GM19193 (cell line): Measurements from ENCODE around the gene RNF114.

ENCODE experiments used
- POLR2A ChIP-seq: IDR thresholded peaks from 4 replicates; pipeline ENCODE4 v1.6.1; 2011; ENCODE audit not compliant: insufficient read depth, insufficient read length; ENCODE audit errors: extremely low read depth

Gene RNF114, protein sequence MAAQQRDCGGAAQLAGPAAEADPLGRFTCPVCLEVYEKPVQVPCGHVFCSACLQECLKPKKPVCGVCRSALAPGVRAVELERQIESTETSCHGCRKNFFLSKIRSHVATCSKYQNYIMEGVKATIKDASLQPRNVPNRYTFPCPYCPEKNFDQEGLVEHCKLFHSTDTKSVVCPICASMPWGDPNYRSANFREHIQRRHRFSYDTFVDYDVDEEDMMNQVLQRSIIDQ

DNA sequence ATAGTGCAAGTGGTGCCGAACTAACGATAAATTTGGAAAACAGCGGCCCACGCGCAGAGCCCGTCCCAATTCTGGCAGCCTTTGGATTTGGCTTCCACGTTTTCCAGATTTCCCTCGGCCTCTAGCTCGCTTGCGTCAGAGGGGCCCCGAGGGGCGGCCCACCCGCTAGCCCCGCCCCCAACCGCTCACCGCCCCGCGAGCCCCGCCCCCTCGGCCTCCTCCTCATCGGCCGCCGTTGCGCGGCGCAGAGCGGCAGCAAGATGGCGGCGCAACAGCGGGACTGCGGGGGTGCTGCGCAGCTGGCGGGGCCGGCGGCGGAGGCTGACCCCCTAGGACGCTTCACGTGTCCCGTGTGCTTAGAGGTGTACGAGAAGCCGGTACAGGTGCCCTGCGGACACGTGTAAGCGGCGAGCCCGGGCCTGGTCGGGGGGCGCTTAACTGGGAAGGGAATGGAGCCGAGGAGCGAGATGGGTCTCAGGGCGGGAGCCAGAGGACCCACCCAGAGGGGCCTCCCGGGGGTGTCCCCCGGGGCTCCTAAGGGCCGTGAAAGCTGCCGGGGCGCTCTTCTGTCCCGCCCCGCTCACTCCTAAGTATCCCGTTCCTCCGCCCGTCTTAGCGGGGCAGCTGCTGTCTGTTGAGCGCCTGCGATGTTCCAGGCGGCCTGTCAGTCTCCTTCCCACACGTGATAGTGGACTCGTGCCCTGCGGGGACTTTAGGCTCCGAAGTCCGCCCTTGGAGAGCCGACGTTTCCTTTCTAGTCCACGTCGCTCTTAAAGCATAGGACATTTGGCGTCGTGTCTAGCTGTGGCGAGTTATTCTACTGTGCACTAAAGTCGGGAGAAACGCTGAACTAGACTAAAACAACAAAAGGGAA lies at the start of gene RNF114:
Gene RNF114, plus strand, starts transcription at position 245 of the 874 bp plus-strand sequence. Its CDS starts 16 bp downstream, at position 261.
- peak; percentile 87 for TF ChIP-seq POLR2A

DNA sequence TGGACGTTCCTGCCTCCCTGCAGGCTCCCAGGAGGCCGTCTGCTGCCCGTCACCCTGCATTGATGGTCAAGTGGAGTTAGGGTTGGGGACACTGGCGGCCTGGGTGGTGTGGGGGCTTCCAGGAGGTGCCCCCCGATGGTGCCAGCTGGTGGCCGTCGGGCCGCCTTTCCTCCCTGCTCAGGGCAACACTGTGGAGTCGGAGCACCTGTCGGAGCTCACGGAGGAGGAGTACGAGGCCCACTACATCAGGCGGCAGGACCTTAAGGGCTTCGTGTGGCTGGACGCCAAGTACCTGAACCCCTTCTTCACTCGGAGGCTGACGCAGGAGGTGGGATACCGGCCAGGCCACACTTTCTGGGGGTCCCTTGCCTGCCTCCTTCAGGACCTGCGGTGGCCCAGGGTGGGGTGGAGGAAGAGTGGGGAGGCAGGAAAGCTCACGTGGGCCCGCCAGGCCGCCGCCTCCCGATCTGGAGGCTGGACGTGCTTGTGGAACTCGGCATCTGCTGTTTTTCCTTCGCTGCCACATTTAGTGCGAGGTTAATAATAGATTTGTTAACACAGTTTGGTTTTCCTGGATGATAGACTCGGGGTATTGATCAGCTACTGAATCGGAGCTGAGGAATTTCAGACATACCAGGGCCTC lies 49.5 kb upstream of the RNF114 start:
- TF ChIP-seq POLR2A: no peak

DNA sequence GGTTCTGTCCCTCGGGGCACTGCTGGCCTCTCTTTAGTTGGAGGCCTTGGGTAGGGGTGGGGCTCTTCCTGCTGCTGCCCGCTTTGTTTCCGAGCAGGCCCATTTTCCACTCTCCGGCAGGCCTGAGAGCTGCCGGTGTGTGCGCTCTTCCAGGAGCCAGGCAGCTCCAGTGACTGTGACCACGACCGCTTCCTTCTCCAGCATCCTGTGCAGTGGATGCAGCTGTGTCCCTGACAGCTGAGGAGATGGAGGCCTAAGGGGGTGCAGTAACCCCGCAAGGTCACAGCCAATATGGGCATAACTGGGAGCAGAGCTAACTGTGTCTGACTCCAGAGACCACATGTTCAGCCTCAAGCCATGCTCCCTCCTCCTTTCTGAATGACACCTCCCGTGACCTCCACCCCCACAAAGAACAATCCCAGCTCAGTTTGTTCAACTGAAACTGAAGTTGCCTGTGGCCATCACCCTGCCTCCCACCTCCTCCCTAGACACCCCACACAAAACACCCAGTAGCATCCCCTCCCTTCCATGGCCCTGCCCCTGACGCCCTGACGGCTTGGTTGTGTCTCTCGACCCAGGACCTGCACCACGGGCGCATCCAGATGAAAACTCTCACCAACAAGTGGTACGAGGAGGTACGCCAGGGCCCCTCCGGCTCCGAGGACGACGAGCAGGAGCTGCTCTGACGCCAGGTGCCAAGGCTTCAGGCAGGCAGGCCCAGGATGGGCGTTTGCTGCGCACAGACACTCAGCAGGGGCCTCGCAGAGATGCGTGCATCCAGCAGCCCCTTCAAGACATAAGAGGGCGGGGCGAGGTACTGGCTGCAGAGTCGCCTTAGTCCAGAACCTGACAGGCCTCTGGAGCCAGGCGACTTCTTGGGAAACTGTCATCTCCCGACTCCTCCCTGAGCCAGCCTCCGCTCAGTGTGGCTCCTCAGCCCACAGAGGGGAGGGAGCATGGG lies 48.7 kb upstream of the RNF114 start:
- TF ChIP-seq POLR2A: no peak

DNA sequence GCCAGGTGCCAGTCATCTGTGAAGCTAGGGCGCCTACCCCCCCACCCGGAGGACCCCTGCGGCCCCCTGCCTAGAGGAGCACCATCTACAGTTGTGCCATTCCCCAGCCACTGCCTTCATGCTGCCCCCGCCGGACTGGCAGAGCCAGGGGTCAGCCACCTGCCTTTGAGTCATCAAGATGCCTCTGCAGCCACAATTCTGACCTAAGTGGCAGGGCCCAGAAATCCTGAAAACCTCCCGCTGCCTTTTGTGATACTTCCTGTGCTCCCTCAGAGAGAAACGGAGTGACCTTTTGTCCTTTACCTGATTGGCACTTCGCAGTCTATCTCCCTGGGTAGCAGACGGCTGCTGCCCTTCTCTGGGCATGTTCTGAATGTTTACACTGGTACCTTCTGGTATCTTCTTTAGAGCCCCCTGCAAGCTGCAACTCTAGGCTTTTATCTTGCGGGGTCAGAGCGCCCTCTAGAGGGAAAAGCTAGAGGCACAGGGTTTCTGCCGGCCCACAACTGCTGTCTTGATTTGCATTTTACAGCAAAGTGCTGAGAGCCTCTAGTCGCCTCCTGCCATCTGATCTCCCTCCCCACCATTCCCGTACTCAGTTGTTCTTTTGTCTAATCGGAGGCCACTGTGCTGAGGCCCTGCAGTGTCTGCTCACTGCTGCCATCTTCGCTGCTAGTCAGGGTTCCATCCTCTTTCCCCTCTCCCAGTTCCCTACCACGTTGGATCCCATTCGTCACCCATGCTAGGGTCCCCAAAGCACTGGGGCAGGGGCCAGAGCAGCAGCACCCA lies 47.8 kb upstream of the RNF114 start:
- TF ChIP-seq POLR2A: no peak

DNA sequence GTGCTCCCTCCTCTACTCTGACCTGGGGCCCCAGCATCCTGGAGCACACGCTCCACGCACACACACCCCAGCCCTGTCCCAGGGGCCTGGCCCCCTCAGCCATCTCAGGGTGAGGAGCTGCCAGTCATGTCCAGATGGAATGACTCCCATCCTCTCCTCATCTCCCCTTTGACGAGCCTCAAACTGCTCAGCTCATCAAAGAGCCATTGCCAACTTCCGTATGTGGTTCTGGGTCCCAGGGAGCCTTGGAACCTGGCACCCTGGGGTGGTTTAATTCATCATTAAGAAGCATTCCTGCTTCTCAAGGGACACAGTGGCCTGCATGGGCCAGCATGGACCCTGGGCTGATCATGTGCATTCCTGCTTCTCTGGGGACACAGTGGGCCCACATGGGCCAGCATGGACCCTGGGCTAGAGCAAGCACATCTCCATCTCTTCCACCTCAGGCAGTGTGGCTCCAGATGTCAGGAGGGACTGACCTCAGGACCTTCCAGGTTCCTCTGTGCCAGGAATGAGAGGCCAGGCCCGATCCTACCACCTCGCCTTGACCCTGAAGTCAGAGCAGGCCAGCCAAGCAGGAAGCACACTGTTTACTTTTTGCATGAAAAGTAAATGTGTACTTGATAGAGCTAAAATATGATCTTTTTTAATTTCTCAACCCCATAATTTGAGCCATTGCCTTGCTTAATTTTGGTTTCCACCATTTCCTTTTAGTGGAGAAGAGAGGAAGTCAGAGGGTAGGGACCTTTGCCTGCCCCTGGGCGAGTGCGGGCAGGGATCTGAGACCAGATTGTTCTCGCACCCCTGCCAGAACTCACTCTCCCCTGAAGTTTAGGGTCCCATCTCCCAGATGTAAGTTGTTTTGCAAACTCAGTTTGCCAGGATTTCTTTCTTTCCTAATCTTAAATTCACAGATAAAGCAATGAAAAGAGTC lies 46.9 kb upstream of the RNF114 start:
- no peak for TF ChIP-seq POLR2A

DNA sequence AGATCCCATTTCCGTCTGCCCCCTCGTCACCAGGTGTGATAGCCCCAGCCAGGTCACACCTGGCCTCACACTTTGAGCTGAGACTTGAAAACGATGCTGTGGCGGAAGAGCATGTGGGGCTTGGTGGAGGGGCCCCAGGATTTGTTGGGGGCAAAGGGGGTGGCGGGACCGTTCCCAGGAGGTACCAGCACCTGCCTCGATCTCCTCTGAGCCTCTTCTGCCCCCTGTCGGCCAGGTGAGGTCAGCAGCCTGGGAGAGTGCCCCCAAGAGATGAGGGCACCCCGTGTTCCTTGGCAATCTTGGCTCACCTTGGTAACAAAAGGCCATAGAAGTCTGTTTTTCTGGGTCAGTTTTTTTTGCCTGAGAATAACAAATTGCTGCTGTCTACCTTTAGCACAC lies 46.3 kb upstream of the RNF114 start:
- no peak for TF ChIP-seq POLR2A

DNA sequence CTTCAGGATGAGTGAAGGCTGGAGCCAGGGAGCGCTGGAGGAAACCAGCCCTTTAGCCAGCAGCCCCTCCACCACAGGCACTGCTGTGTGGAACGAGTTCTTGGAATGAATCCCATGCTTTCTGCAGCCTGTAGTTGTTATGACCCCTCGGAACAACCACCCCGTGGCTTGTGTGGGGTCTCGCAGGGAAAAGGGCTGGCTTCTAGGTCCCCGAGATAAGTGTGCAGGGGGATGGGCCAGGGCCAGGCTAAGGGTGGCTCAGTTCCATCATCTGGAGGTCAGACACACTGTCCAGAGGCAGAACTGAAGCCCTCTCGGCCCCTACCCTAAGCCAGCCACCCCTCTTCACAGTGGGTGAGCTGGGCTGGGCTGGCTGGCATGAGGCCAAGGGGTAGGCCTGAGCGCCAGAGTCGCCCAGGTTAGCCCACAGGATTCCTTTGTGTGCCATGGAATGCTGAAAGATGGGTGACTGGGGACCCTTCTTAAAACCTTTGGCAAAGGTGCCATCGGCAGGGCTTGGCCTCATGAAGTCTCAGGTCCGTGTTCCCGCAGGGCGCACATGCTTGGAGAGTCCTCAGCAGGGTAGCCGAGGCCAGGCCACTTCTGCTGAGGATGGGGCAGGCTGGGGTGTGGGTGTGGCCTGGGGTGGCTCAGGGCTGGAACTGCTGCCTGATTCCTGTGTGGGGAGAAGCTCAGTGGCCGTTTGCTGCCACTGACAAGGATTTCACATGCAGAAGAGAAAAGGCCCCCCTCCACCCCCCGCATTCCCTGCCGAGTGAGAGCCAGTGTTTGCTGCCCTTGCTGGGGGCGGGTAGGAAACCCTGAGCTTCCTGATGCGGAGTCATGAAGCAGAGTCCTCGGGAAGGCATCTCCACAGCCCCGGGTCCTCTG lies 45.5 kb upstream of the RNF114 start:
- TF ChIP-seq POLR2A: peak; percentile 14

DNA sequence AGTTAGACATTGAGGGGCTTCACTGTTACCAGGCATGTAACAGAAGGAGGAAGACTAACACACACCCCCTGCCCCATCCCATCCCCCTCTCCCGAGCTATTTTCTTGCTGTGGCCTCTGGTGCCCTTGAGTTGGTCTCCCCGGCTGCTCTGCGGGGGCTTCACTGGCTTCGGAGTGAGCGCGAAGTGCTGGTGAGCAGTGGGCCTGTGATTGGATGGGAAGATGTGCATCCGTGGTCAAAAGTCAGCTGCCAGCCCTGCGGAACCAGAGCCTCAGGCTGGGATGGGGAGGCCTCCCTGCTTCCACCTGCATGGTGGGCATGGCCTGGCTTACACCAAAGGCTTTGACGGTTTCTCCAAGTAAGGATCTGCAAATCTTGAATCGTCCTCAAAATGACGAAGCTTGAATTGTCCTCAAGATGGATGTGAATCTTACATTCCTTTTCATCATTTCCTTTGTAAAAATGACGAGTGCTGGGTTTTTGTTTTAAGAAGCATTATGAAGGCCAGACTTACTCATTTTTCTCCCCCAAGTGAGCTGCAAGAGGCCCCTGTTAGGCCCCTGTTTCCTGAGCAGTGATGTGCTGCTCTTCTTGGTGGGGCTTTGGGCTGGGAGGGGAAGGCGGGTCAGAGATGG lies 44.6 kb upstream of the RNF114 start:
- TF ChIP-seq POLR2A: no peak

DNA sequence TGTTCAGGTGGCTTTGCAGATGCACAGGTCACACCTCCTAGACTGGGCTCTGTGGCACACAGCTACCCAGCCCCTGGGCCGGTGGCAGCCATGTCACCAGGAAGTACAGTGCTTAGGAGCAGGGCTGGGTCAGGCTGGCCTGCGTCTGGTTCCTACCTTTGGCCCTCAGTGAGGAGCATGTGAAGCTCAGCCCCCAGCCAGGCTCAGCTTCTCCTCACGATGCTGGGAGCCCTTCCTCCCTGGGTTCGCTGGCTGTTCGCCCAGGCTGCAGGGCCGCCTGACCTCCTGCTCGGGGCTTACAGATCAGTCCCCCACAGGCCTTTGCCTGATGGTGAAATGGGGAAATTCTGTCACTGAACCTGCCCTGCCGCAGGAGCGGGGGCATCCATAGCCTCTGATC lies 43.9 kb upstream of the RNF114 start:
- no peak for TF ChIP-seq POLR2A

DNA sequence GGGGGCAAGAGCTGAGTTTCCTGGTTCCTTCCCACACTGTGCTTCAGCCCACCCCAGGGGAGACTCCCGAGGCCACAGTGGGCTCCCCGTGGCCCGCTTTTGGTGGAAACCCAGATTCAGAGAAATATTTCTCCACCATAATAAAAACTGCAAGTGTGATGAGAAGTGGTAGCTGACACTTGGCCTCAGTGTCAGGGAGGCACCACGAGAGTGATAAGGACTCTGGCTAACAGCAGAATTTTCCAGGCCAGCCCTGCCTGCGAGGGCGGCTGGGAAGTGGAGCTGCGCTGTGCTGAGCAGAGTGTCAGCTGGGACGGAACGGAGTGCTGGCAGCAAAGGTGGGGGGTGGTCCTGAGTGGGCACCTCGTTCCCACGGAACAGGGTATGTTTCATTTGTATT lies 43.4 kb upstream of the RNF114 start:
- no peak for TF ChIP-seq POLR2A
